Astrocyte of the cerebellum (primary cell): ENCODE data around the gene SLC44A4.
A peak's percentile ranks its signal among the peaks of the same experiment; 100 is the strongest.

Experiments
- DNase-seq: peaks from one replicate; pipeline ENCODE4 v3.0.0-alpha.2; 2011; ENCODE audit warnings: low read depth
- H3K4me3 ChIP-seq: 2 replicates; pipeline ENCODE4 v1.5.1; 2011; ENCODE audit warnings: mild to moderate bottlenecking, low read depth, low read length, moderate library complexity
- in situ Hi-C: cut with HindIII; loops from 2 replicates; pipeline ENCODE4 v1.10.0; 2017; ENCODE audit warnings: low sequenced_read_pairs
- TF ChIP-seq, protein P1 (sequence below): IDR thresholded peaks from 2 replicates; pipeline ENCODE4 v1.5.1; 2012; ENCODE audit warnings: low read length, low read depth, moderate library complexity, mild to moderate bottlenecking; ENCODE audit errors: missing control alignments

SLC44A4 gene

DNA sequence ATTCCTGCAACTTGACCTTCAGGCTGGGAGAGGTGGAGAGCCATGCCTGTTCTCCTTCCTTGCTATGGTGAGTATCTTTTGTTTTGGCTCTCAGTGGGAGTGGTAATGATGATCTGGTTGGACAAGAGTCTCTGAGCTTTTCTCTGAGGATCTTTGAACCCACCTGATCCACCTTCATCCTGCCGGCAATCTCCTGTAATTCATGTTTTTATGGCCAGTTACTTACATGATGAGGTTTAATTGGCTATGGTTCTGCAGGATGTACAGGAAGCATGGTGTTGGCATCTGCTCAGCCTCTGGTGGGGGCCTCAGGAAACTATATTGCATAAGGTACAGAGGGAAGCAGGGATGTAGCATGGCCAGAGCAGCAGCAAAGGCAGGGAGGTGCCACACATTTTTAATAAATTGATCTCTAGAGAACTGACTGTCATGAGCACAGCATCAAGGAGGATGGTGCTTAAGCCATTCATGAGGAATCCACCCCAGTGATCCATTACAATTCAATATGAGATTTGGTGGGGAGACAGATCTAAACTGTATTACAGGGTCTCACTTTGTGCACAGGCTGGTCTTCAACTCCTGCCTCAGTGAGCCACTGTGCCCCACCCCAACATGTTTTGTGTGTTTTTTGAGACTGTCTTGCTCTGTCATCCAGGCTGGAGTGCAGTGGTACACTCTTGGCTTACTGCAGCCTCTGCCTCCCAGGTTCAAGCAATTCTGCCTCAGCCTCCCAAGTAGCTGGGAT, 41.3 kb downstream of the SLC44A4 start:
- peak overlapping the region; percentile 78 for H3K4me3 ChIP-seq
- TF ChIP-seq, protein P1, sequence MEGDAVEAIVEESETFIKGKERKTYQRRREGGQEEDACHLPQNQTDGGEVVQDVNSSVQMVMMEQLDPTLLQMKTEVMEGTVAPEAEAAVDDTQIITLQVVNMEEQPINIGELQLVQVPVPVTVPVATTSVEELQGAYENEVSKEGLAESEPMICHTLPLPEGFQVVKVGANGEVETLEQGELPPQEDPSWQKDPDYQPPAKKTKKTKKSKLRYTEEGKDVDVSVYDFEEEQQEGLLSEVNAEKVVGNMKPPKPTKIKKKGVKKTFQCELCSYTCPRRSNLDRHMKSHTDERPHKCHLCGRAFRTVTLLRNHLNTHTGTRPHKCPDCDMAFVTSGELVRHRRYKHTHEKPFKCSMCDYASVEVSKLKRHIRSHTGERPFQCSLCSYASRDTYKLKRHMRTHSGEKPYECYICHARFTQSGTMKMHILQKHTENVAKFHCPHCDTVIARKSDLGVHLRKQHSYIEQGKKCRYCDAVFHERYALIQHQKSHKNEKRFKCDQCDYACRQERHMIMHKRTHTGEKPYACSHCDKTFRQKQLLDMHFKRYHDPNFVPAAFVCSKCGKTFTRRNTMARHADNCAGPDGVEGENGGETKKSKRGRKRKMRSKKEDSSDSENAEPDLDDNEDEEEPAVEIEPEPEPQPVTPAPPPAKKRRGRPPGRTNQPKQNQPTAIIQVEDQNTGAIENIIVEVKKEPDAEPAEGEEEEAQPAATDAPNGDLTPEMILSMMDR: no peak
- no peak for DNase-seq
- in situ Hi-C loops: no loop called here

GRCh38 chr6:31836474-31837368, 42.1 kb downstream of the SLC44A4 start:
- peak overlapping the region; percentile 78 for H3K4me3 ChIP-seq
- no peak for DNase-seq
- in situ Hi-C loops: no loop called here
- TF ChIP-seq, protein P1: no peak

GRCh38 chr6:31836047-31836473, 42.7 kb downstream of the SLC44A4 start:
- TF ChIP-seq, protein P1: no peak
- H3K4me3 ChIP-seq: peak overlapping the region; percentile 78
- in situ Hi-C loops: no loop called here
- DNase-seq: no peak

DNA sequence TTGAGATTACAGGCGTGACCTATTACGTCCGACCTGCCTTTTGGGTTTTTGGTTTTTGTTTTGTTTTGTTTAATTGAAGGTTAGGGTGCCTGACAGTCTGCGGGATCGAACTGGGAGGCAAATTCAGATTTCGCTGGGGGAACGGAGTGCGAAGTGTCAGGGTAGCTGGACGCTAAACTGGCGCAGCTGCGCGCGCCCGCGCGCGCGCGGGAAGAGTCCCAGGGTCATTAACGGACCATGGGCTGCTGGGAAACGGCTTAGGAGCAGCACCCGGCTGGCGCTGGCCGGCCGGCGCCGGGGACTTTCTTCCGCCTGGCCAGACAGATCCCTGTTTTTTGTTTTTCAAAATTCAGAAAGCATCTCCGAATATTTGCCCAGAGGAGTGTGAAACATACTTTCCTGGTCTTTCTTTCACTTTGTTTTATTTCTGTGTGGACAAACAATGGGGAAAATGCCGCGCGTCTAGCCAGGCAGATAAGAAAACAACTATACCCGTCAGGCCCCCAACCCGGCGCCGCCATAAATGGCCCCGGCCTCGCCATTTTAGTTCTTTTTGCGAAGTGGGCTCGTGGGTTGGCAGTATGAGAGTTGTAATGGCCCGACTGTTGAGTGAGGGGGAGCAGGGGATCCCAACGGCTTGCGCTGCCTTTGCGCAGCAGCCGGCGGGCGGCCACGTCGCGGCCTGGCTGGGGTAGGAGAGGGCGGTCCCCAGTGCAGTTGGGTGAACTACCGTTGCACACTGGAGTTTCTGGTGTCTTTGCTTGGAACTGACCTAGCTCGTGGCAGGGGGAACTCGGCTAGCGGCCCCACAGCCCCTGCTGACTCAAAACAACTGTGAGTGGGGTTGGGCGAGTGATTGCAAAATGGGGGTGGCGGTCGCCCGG, 44.2 kb downstream of the SLC44A4 start:
- in situ Hi-C loops: no loop called here
- TF ChIP-seq, protein P1: no peak
- peak overlapping the region; percentile 78 for H3K4me3 ChIP-seq
- DNase-seq: peak; percentile 51

DNA sequence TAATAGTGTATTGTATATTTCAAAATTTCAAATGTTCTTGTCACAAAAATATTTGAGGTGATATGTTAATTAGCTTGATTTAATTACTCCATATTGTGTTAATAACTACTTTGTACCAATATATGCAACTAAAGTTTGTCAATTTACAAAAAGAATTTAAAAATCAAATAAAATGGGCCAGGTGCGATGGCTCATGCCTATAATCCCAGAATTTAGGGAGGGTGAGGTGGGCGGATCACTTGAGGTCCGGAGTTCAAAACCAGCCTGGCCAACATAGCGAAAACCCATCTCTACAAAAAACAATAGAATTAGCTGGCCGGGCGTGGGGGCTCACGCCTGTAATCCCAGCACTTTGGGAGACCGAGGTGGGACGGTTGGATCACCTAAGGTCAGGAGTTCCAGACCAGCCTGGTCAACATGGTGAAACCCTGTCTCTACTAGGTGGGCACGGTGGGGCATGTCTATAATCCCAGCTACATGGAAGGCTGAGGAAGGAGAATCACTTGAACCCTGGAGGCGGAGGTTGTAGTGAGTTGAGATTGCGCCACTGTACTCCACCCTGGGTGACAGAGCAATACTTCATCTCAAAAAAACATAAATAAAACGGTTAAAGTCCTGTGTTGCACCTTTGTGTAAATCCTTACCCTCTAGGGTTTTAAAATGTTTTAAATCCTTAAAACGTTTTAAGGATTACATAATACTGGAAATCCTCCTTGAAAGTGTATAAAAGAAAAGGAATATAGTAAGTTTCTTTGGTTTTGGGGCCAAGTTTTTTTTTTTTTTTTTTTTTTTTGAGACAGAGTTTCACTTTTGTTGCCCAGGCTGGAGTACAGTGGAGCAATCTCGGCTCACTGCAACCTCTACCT, 47.2 kb downstream of the SLC44A4 start:
- H3K4me3 ChIP-seq: peak overlapping the region; percentile 56
- DNase-seq: no peak
- TF ChIP-seq, protein P1: no peak

More for the DNA sequence above, 47.2 kb downstream of the SLC44A4 start:
- in situ Hi-C loops: no loop called here
